OCI-LY7 (cell line): Measurements from ENCODE around the gene ADCY5.

Source experiments
- EZH2phosphoT487 ChIP-seq: fragments of 200-600 bp; sonication (generic); IDR thresholded peaks from 2 replicates; pipeline ENCODE4 v1.6.1; 2018; ENCODE audit warnings: low read depth, borderline replicate concordance, mild to moderate bottlenecking, mixed run types, antibody characterized with exemption, low read length, moderate library complexity, mixed read lengths
- TF ChIP-seq, protein P1 (sequence below): fragments of 200-600 bp; sonication (generic); conservative IDR thresholded peaks from 2 replicates; pipeline ENCODE4 v1.5.1; 2014; ENCODE audit warnings: mild to moderate bottlenecking, antibody characterized with exemption, low read length, moderate library complexity, mixed read lengths

DNA sequence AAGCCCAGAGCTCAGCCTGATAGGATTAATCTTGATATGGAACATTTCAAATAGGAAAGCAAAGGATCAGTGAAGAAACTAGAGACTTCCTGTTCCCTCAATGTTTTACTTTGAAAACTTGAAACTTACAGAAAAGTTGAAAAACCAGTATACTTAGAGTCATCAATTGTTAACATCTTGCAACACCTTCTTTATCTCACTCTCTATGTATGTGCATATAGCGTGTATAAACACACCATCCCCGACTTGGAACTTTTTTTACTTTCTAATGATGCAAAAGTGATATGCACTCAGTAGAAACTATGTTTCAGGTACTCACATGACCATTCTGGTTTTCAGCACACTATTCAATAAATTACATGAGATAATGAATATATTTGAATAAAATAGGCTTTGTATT lies 186.7 kb downstream of the ADCY5 start:
- TF ChIP-seq, protein P1, sequence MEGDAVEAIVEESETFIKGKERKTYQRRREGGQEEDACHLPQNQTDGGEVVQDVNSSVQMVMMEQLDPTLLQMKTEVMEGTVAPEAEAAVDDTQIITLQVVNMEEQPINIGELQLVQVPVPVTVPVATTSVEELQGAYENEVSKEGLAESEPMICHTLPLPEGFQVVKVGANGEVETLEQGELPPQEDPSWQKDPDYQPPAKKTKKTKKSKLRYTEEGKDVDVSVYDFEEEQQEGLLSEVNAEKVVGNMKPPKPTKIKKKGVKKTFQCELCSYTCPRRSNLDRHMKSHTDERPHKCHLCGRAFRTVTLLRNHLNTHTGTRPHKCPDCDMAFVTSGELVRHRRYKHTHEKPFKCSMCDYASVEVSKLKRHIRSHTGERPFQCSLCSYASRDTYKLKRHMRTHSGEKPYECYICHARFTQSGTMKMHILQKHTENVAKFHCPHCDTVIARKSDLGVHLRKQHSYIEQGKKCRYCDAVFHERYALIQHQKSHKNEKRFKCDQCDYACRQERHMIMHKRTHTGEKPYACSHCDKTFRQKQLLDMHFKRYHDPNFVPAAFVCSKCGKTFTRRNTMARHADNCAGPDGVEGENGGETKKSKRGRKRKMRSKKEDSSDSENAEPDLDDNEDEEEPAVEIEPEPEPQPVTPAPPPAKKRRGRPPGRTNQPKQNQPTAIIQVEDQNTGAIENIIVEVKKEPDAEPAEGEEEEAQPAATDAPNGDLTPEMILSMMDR = no peak
- no peak for TF ChIP-seq EZH2phosphoT487
